ENCODE measurements around the gene NKTR. TPM values are rescaled to one million over a fixed set of nuclear protein-coding genes. Genes with fewer than 3 reads are reported as not detected.

Gene NKTR
- polyA plus RNA-seq, 1 donor from 2014 or later = 242 TPM

DNA sequence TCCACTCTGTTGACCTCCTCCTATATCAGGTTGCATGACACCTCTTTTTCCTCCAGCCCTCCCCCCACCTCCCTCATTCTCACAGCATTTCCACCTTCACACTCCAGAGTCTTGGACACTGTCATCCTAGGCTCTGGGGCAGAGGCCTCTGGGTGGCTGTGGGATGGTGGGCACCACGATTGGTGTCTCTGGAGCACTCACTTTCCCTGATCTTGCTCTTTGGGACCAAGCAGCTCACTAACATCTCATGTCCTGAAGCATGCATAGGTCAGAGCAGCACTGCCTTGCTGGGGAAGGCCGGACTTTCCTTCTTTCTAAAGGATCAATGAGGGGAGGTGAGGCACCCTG is 67.9 kb downstream of the NKTR start:
- Histone ChIP-seq H3K9me2 (ENCODE audit: insufficient read depth, low read length) (no peaks in the 10 kb centered on the region), H3K36me3 (ENCODE audit: insufficient read depth, low read length) (no peaks in the 10 kb centered on the region), H3K79me2 (replicated peaks; ENCODE audit: insufficient read depth, low read length) (no peaks in the 10 kb centered on the region), H3K27me3 (ENCODE audit: insufficient read depth, low read depth, low read length) (no peaks in the 10 kb centered on the region), H2AFZ (ENCODE audit: low read depth, low read length) (no peak overlapping the region), H3K4me2 (ENCODE audit: low read length) (no peak overlapping the region), H3K4me3 (ENCODE audit: low read length) (no peak overlapping the region), H3K27ac (ENCODE audit: low read length) (no peak overlapping the region), H3K9ac (ENCODE audit: low read length) (no peak overlapping the region), H3K9me3 (ENCODE audit: low read length) (no peaks in the 10 kb centered on the region), H4K20me1 (ENCODE audit: insufficient read depth) (no peaks in the 10 kb centered on the region), H3F3A (ENCODE audit: insufficient read depth, low read length, poor library complexity, severe bottlenecking) (no peaks in the 10 kb centered on the region)
- no peak for TF ChIP-seq POLR2AphosphoS5 (IDR thresholded peaks at IDR 0.05)
- no peak for TF ChIP-seq MXI1 (conservative IDR thresholded peaks at IDR 0.05; ENCODE audit: poor library complexity, severe bottlenecking)
- TF ChIP-seq, protein P1, sequence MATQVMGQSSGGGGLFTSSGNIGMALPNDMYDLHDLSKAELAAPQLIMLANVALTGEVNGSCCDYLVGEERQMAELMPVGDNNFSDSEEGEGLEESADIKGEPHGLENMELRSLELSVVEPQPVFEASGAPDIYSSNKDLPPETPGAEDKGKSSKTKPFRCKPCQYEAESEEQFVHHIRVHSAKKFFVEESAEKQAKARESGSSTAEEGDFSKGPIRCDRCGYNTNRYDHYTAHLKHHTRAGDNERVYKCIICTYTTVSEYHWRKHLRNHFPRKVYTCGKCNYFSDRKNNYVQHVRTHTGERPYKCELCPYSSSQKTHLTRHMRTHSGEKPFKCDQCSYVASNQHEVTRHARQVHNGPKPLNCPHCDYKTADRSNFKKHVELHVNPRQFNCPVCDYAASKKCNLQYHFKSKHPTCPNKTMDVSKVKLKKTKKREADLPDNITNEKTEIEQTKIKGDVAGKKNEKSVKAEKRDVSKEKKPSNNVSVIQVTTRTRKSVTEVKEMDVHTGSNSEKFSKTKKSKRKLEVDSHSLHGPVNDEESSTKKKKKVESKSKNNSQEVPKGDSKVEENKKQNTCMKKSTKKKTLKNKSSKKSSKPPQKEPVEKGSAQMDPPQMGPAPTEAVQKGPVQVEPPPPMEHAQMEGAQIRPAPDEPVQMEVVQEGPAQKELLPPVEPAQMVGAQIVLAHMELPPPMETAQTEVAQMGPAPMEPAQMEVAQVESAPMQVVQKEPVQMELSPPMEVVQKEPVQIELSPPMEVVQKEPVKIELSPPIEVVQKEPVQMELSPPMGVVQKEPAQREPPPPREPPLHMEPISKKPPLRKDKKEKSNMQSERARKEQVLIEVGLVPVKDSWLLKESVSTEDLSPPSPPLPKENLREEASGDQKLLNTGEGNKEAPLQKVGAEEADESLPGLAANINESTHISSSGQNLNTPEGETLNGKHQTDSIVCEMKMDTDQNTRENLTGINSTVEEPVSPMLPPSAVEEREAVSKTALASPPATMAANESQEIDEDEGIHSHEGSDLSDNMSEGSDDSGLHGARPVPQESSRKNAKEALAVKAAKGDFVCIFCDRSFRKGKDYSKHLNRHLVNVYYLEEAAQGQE (IDR thresholded peaks at IDR 0.05; ENCODE audit: borderline replicate concordance) = no peak

DNA sequence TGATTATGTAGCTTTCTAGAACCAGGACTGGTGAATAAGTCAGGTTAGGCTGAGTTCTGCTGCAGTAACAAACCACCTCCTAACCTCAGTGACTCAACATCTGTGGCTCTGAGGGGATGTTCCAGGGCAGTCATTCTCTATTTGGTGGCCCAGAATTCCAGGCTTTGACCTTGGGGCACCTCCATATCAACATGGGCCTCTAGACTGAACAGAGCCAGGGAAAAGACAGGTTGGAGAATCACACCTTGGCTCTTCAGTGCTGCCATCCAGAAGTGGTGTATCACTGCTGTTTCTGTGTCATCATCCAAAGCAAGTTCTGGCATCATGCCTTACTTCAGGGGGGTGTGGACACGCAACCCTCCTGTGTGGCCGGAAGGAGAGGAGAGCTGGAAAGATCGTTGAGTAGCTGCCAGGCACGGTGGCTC is 68.3 kb downstream of the NKTR start:
- Histone ChIP-seq H3K27ac (ENCODE audit: low read length) (no peak overlapping the region), H3K9me3 (ENCODE audit: low read length) (no peaks in the 10 kb centered on the region), H3K9me2 (ENCODE audit: insufficient read depth, low read length) (no peaks in the 10 kb centered on the region)

More for the DNA sequence above, 68.3 kb downstream of the NKTR start:
- no peak overlapping the region for H3K4me2 ChIP-seq (ENCODE audit: low read length)
- H2AFZ ChIP-seq (ENCODE audit: low read depth, low read length) = no peak overlapping the region
- no peaks in the 10 kb centered on the region for H3K79me2 ChIP-seq (replicated peaks; ENCODE audit: insufficient read depth, low read length)
- no peak overlapping the region for H3K4me3 ChIP-seq (ENCODE audit: low read length)
- H3K9ac ChIP-seq (ENCODE audit: low read length) = no peak overlapping the region
- H3K27me3 ChIP-seq (ENCODE audit: insufficient read depth, low read depth, low read length) = no peaks in the 10 kb centered on the region
- H4K20me1 ChIP-seq (ENCODE audit: insufficient read depth) = no peaks in the 10 kb centered on the region
- H3F3A ChIP-seq (ENCODE audit: insufficient read depth, low read length, poor library complexity, severe bottlenecking) = no peaks in the 10 kb centered on the region
- H3K36me3 ChIP-seq (ENCODE audit: insufficient read depth, low read length) = no peaks in the 10 kb centered on the region
- TF ChIP-seq, protein P2, sequence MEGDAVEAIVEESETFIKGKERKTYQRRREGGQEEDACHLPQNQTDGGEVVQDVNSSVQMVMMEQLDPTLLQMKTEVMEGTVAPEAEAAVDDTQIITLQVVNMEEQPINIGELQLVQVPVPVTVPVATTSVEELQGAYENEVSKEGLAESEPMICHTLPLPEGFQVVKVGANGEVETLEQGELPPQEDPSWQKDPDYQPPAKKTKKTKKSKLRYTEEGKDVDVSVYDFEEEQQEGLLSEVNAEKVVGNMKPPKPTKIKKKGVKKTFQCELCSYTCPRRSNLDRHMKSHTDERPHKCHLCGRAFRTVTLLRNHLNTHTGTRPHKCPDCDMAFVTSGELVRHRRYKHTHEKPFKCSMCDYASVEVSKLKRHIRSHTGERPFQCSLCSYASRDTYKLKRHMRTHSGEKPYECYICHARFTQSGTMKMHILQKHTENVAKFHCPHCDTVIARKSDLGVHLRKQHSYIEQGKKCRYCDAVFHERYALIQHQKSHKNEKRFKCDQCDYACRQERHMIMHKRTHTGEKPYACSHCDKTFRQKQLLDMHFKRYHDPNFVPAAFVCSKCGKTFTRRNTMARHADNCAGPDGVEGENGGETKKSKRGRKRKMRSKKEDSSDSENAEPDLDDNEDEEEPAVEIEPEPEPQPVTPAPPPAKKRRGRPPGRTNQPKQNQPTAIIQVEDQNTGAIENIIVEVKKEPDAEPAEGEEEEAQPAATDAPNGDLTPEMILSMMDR (IDR thresholded peaks at IDR 0.05; ENCODE audit: poor library complexity, severe bottlenecking) = no peak
- TF ChIP-seq RAD21 (conservative IDR thresholded peaks at IDR 0.05) (no peak), POLR2AphosphoS5 (IDR thresholded peaks at IDR 0.05) (no peak), EZH2 (IDR thresholded peaks at IDR 0.05; ENCODE audit: borderline replicate concordance, insufficient read depth, low read length, poor library complexity, severe bottlenecking) (no peak), TAF1 (IDR thresholded peaks at IDR 0.05; ENCODE audit: low read depth) (no peak), SMC3 (conservative IDR thresholded peaks at IDR 0.05; ENCODE audit: poor library complexity) (no peak), MXI1 (conservative IDR thresholded peaks at IDR 0.05; ENCODE audit: poor library complexity, severe bottlenecking) (no peak), EP300 (conservative IDR thresholded peaks at IDR 0.05; ENCODE audit: poor library complexity, severe bottlenecking) (no peak)
- TF ChIP-seq, protein P1 (IDR thresholded peaks at IDR 0.05; ENCODE audit: borderline replicate concordance) = no peak

Measured in neural cell (in vitro differentiated cells).